HFF-Myc (cell line): ENCODE measurements around the gene SCTR.

Source experiments
- DNase-seq: peaks from one replicate; pipeline ENCODE4 v3.0.0-alpha.2; 2011; ENCODE audit warnings: low read depth; ENCODE audit errors: extremely low read depth
- H3K4me3 ChIP-seq: replicated peaks from 2 replicates; pipeline ENCODE4 v1.5.1; 2011; ENCODE audit warnings: low read depth, mild to moderate bottlenecking, control low read depth, low read length
- CTCF ChIP-seq: IDR thresholded peaks from 2 replicates; pipeline ENCODE4 v1.5.1; 2012; ENCODE audit warnings: mild to moderate bottlenecking, low read depth, low read length, control low read depth; ENCODE audit errors: missing control alignments

SCTR gene

GRCh38 chr2:119419803-119420508 is 104.3 kb downstream of the SCTR start:
- DNase-seq, result no peak
- no peak for TF ChIP-seq CTCF
- no peak overlapping the region for H3K4me3 ChIP-seq

GRCh38 chr2:119419065-119419464 is 105.2 kb downstream of the SCTR start:
- H3K4me3 ChIP-seq, result no peak overlapping the region
- DNase-seq, result no peak
- TF ChIP-seq CTCF, result no peak

- TF ChIP-seq CTCF, result no peak
- no peak for DNase-seq
- H3K4me3 ChIP-seq, result no peak overlapping the region
Measured at GRCh38 chr2:119417908-119418307, 106.4 kb downstream of the SCTR start.

- no peak overlapping the region for H3K4me3 ChIP-seq
- TF ChIP-seq CTCF, result no peak
- no peak for DNase-seq
Measured at GRCh38 chr2:119416299-119416923, 107.9 kb downstream of the SCTR start.

- TF ChIP-seq CTCF, result no peak
- DNase-seq, result no peak
- no peak overlapping the region for H3K4me3 ChIP-seq
Measured at GRCh38 chr2:119415630-119416029, 108.7 kb downstream of the SCTR start.

GRCh38 chr2:119414894-119415293 is 109.4 kb downstream of the SCTR start:
- no peak overlapping the region for H3K4me3 ChIP-seq
- no peak for DNase-seq
- TF ChIP-seq CTCF, result no peak
